ENCODE data around the gene RNF126.

- TF ChIP-seq CTCF (conservative IDR thresholded peaks at IDR 0.05; ENCODE audit: low read depth, low read length) (no peak), EZH2 (IDR thresholded peaks at IDR 0.05; ENCODE audit: borderline replicate concordance, low read depth, low read length, poor library complexity, severe bottlenecking) (no peak)
Measured at GRCh38 chr19:651114-651818, 11.7 kb downstream of the RNF126 start.

All from A673 (cell line).